ENCODE results near the gene ZRANB1. TPM values are rescaled to one million over a fixed set of nuclear protein-coding genes. Genes with fewer than 3 reads are reported as not detected.

The ZRANB1 gene
- total RNA-seq, 2 experiments from 2014 or later, result 9.8 to 11.5 TPM

GRCh38 chr10:124936813-124937212, 5.1 kb upstream of the ZRANB1 start:
- Mint-ChIP-seq H3K36me3 (peaks cover 7% of the 10 kb centered on the region), H3K9me3 (ENCODE audit: low read depth) (peaks cover 1% of the 10 kb centered on the region), H3K4me3 (no peak overlapping the region), H3K4me1 (peaks cover 9% of the 10 kb centered on the region), H3K27ac (no peak overlapping the region), H3K27me3 (no peaks in the 10 kb centered on the region)
- ATAC-seq (no peak), DNase-seq (no peak)
- CTCF ChIA-PET, result no interaction called here

DNA sequence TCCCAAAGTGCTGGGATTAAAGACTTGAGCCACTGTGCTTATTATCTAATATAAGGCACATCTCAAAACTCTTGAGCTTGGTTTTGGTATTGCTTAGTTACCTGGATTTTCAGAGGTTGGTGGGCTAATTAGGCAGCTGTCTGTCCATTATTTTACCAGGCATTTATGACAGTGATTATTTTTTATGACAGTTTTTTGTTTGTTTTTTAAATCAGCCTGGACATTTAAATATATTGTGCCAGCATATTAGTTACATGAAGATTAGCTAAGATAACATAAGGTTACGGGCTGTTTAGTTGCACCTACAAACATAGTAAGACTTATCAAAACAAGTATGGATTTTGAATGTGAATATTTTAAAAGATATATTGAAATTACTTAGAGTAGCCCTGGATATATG, 2.6 kb upstream of the ZRANB1 start:
- no peaks in the 10 kb centered on the region for H3K27me3 Mint-ChIP-seq
- no peak for ATAC-seq
- H3K4me3 Mint-ChIP-seq, result no peak overlapping the region
- no peak for DNase-seq
- no peak overlapping the region for H3K27ac Mint-ChIP-seq
- no peaks in the 10 kb centered on the region for H3K9me3 Mint-ChIP-seq (ENCODE audit: low read depth)
- peaks cover 6% of the 10 kb centered on the region for H3K36me3 Mint-ChIP-seq
- CTCF ChIA-PET, result no interaction called here
- peaks cover 20% of the 10 kb centered on the region for H3K4me1 Mint-ChIP-seq

GRCh38 chr10:124942317-124943169, 620 bp downstream of the ZRANB1 start:
- DNase-seq, result no peak
- CTCF ChIA-PET, result interaction anchor here (0.9 kb wide), 1 partner anchor 11 kb away, joined by 4 read pairs; no protein-coding TSS in a partner anchor
- H3K27me3 Mint-ChIP-seq, result no peaks in the 10 kb centered on the region
- no peak overlapping the region for H3K4me3 Mint-ChIP-seq
- ATAC-seq, result no peak
- peaks cover 18% of the 10 kb centered on the region for H3K4me1 Mint-ChIP-seq
- H3K9me3 Mint-ChIP-seq (ENCODE audit: low read depth), result no peaks in the 10 kb centered on the region
- H3K36me3 Mint-ChIP-seq, result peaks cover 6% of the 10 kb centered on the region
- no peak overlapping the region for H3K27ac Mint-ChIP-seq

DNA sequence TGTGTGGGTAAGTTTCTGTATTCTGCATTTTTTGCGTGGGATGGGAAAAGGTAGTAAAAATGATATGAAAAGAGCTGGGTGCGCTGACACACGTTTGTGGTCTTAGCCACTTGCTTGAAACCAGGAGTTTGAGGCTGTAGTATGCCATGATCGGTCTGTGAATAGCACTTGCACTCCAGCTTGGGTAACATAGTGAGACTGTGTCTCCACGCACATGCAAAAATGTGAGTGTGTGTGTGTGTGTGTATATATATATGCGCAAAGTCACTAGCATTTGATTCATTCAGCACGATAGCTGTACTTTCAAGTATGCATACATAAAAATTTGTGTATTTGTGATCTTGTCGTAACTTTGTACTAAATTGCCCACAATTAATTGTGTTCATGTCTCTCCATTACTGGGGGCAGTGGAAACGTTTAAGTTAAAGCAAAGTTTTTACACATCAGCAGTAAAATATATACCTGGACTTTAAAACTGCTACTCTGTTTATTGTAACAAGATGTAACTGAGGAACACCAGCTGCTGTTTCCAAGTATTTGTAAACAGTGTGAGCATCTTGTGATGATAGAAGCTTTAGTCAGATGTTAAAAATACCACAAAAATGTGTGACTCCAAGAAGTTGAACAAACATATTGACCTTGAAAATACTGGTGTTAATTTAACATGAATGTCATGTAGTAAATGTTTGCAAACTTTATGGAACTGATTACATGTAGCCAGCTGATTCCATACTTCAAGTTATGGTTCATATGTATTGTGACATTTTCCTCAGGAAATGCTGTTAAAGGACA, 1.6 kb downstream of the ZRANB1 start:
- no peak for DNase-seq
- H3K4me3 Mint-ChIP-seq, result no peak overlapping the region
- no peak overlapping the region for H3K27ac Mint-ChIP-seq
- peaks cover 18% of the 10 kb centered on the region for H3K4me1 Mint-ChIP-seq
- ATAC-seq, result no peak
- CTCF ChIA-PET, result interaction anchor here (0.9 kb wide), 1 partner anchor 10 kb away, joined by 4 read pairs; no protein-coding TSS in a partner anchor
- peaks cover 8% of the 10 kb centered on the region for H3K36me3 Mint-ChIP-seq
- no peaks in the 10 kb centered on the region for H3K9me3 Mint-ChIP-seq (ENCODE audit: low read depth)
- no peaks in the 10 kb centered on the region for H3K27me3 Mint-ChIP-seq

DNA sequence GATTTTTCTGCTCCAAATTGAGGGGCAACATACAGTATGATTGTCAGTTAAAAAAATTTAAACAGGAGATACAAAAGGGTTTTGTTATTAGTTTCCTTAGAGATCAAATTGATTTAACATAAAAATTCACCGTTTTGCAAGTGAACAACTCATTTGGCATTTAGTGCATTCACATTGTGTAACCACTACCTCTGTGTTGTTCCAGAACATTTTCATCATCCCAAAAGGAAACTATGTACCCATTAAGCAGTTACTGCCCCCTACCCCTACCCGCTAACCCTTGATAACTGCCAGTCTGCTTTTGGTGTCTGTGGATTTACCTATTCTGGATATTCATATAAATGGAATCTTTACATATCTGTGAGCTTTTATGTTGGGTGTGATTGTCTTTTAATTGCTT, 3.1 kb downstream of the ZRANB1 start:
- H3K9me3 Mint-ChIP-seq (ENCODE audit: low read depth), result no peaks in the 10 kb centered on the region
- peaks cover 9% of the 10 kb centered on the region for H3K36me3 Mint-ChIP-seq
- H3K27me3 Mint-ChIP-seq, result no peaks in the 10 kb centered on the region
- CTCF ChIA-PET, result no interaction called here
- DNase-seq, result no peak
- H3K4me1 Mint-ChIP-seq, result peaks cover 18% of the 10 kb centered on the region
- no peak overlapping the region for H3K27ac Mint-ChIP-seq
- no peak overlapping the region for H3K4me3 Mint-ChIP-seq
- no peak for ATAC-seq

DNA sequence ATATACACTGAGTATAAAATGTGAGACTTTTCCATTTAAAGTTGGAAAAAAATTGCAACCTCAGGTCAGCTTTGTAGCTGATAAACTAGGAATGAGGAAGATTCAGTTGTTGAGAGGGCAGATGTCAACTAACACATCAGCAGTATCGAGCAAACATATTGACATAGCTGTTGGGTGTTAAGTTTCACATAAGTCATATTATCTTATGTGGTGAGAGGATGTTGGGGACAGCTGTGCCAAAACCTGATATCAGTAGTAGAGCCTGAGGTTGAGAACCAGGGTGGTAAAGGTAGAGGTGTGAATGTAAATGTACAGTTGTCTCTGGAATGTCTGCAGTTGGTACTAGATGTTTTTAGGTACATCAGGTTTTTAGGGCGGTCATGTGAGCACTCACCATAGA, 5.0 kb downstream of the ZRANB1 start:
- no peak overlapping the region for H3K27ac Mint-ChIP-seq
- H3K27me3 Mint-ChIP-seq, result no peaks in the 10 kb centered on the region
- DNase-seq (no peak), ATAC-seq (no peak)
- no peaks in the 10 kb centered on the region for H3K9me3 Mint-ChIP-seq (ENCODE audit: low read depth)
- peaks cover 18% of the 10 kb centered on the region for H3K4me1 Mint-ChIP-seq
- CTCF ChIA-PET, result interaction anchor here (1.1 kb wide), 1 partner anchor 46 kb away, joined by 3 read pairs; no protein-coding TSS in a partner anchor
- no peak overlapping the region for H3K4me3 Mint-ChIP-seq
- H3K36me3 Mint-ChIP-seq, result peaks cover 9% of the 10 kb centered on the region

DNA sequence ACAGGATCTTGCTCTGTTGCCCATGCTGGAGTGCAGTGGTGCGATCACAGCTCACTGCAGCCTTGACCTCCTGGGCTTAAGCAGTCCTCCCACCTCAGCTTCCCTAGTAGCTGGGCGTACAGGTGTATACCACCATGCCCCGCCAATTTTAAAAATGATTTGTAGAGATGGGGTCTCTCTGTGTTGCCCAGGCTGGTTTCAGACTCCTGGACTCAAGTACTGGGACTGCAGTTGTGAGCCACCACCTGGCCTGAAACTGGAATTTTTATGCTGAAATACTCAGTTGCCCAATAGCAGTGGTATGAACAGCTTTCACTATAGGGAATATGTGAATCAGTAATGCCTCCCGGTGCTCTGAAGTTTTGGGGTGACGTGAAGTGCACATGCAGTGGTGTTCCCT, 7.6 kb downstream of the ZRANB1 start:
- Mint-ChIP-seq H3K4me3 (no peak overlapping the region), H3K4me1 (peaks cover 7% of the 10 kb centered on the region), H3K27ac (no peak overlapping the region), H3K27me3 (no peaks in the 10 kb centered on the region), H3K9me3 (ENCODE audit: low read depth) (no peaks in the 10 kb centered on the region), H3K36me3 (peaks cover 5% of the 10 kb centered on the region)
- ATAC-seq (no peak), DNase-seq (no peak)
- CTCF ChIA-PET, result no interaction called here

DNA sequence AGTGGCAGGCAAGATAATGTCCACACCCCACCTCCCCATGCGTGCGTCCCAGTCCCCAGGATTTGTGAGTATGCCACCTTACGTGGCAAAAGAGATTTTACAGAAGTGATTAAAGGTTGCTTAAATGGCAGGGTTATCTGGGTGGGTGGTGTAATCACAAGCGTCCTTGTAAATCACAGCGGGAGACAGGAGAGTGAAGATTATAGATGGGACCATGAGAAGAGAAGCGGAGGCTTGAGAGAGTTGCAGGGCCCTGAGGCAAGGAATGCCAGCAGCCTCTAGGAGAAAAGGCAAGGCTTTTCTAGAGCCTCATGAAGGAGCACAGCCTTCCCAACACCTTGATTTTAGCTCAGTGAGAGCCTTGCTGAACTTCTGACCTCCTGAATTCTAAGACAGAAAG, 10.2 kb downstream of the ZRANB1 start:
- H3K4me3 Mint-ChIP-seq, result no peak overlapping the region
- H3K9me3 Mint-ChIP-seq (ENCODE audit: low read depth), result no peaks in the 10 kb centered on the region
- peaks cover 9% of the 10 kb centered on the region for H3K4me1 Mint-ChIP-seq
- ATAC-seq, result no peak
- no peak overlapping the region for H3K27ac Mint-ChIP-seq
- H3K36me3 Mint-ChIP-seq, result peaks cover 8% of the 10 kb centered on the region
- DNase-seq, result no peak
- CTCF ChIA-PET, result interaction anchor here (1.7 kb wide), 1 partner anchor 39 kb away, joined by 3 read pairs; no protein-coding TSS in a partner anchor
- no peaks in the 10 kb centered on the region for H3K27me3 Mint-ChIP-seq

- H3K9me3 Mint-ChIP-seq (ENCODE audit: low read depth), result no peaks in the 10 kb centered on the region
- CTCF ChIA-PET, result interaction anchor here (0.7 to 0.8 kb wide), 2 partner anchors 10 to 37 kb away, joined by 3 to 4 read pairs; no protein-coding TSS in a partner anchor
- H3K27ac Mint-ChIP-seq, result no peak overlapping the region
- ATAC-seq (no peak), DNase-seq (no peak)
- peaks cover 7% of the 10 kb centered on the region for H3K36me3 Mint-ChIP-seq
- no peaks in the 10 kb centered on the region for H3K27me3 Mint-ChIP-seq
- H3K4me3 Mint-ChIP-seq, result no peak overlapping the region
- H3K4me1 Mint-ChIP-seq, result peaks cover 11% of the 10 kb centered on the region
These were observed 11.5 kb downstream of the ZRANB1 start for GRCh38 chr10:124953421-124953820.

- H3K4me3 Mint-ChIP-seq, result no peak overlapping the region
- H3K9me3 Mint-ChIP-seq (ENCODE audit: low read depth), result no peaks in the 10 kb centered on the region
- peaks cover 16% of the 10 kb centered on the region for H3K4me1 Mint-ChIP-seq
- no peaks in the 10 kb centered on the region for H3K27me3 Mint-ChIP-seq
- DNase-seq (no peak), ATAC-seq (no peak)
- no peak overlapping the region for H3K27ac Mint-ChIP-seq
- H3K36me3 Mint-ChIP-seq, result peaks cover 5% of the 10 kb centered on the region
- CTCF ChIA-PET, result no interaction called here
These were observed 13.3 kb downstream of the ZRANB1 start for GRCh38 chr10:124955243-124955642.

DNA sequence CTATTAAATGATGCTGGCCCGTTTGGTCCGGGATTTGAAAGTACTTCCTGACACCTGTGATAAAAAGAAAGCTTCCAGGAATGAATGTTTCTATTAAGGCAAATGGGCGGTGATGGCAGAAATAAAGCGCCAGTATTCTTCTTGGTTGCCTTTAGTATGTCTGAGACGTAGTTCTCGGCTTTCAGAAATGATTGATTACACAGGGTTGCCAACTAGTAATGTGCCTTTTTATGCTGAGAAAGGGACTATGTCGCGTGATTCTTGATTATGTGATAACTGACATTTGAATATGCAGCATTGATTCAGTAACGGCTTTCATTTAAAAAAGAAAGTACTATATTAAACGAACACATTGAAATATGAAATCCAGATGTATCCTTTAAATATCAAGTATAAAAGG, 13.9 kb downstream of the ZRANB1 start:
- Mint-ChIP-seq H3K9me3 (ENCODE audit: low read depth) (no peaks in the 10 kb centered on the region), H3K4me1 (peaks cover 20% of the 10 kb centered on the region), H3K36me3 (peaks cover 5% of the 10 kb centered on the region), H3K4me3 (no peak overlapping the region), H3K27ac (no peak overlapping the region), H3K27me3 (no peaks in the 10 kb centered on the region)
- no peak for ATAC-seq
- CTCF ChIA-PET, result no interaction called here
- DNase-seq, result no peak

DNA sequence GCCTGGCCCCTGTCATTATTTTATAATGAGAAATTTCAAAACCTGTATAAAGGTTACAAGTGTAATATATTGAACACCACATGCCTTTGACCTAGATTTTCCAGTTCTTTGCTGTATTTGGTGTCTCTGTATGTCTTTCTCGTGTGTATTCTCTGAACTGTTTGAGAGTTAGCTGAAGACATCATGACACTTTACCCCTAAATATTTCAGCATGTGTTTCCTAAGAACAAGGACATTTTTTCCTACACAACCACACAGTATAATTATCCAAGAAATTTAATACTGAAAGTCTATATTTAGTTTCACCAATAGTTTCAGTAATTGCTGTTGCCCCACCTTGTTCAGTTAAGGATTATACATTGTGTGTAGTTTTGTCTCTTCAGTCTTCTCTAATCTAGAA, 14.8 kb downstream of the ZRANB1 start:
- Mint-ChIP-seq H3K27ac (no peak overlapping the region), H3K4me3 (no peak overlapping the region), H3K36me3 (peaks cover 5% of the 10 kb centered on the region), H3K9me3 (ENCODE audit: low read depth) (no peaks in the 10 kb centered on the region), H3K4me1 (peaks cover 27% of the 10 kb centered on the region), H3K27me3 (no peaks in the 10 kb centered on the region)
- ATAC-seq (no peak), DNase-seq (no peak)
- CTCF ChIA-PET, result no interaction called here

- H3K27me3 Mint-ChIP-seq, result no peaks in the 10 kb centered on the region
- no peak overlapping the region for H3K4me3 Mint-ChIP-seq
- H3K9me3 Mint-ChIP-seq (ENCODE audit: low read depth), result no peaks in the 10 kb centered on the region
- CTCF ChIA-PET, result no interaction called here
- peaks cover 3% of the 10 kb centered on the region for H3K36me3 Mint-ChIP-seq
- peaks cover 29% of the 10 kb centered on the region for H3K4me1 Mint-ChIP-seq
- DNase-seq (no peak), ATAC-seq (no peak)
- H3K27ac Mint-ChIP-seq, result no peak overlapping the region
These were observed 15.6 kb downstream of the ZRANB1 start for GRCh38 chr10:124957404-124957947.

Measured in activated CD8-positive, alpha-beta memory T cell treated with anti-CD3 and anti-CD28 coated beads, Interleukin-2, amount 10 ng/mL, durations not matched to agents 7 days and 5 days (primary cell).